ENCODE data around the gene RPS16. TPM values are rescaled to one million over a fixed set of nuclear protein-coding genes. Genes with fewer than 3 reads are reported as not detected.

RPS16 gene
- total RNA-seq, 1 experiment from 2014 or later = 2,510 TPM

DNA sequence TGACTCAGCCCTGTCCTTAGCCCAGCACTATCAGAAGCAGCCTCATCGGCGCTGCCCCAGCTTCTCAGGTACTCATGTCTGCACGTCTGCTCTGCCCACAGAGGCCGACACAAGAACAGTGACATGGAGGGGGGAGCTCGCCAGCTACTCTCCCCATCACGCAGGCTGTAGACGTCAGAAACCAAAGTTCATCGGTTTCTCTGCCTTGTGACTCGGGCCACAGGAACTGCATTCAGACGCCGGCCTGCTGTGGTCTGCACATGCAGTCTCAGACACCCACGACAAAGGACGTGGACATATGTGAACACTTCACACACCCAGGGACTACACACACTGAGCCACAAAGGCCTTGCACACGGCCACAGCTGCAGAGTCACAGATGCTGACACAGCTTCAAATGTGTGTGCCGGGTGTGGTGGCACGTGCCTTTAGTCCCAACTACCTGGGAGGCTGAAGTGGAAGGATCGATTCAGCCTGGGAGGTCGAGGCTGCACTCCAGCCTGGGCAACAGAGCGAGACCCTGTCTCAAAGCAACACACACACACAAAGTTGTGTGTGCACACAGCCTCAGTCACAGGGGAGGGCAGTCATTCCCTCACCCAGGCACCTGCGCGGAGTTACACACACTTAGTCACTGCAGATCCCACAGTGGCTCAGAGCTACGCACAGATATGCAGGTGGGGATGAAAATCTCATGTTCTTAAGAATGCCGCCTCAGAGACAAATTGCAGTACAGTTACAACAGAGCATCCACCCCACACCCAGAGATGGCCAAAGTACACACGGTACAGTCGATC lies 34.0 kb downstream of the RPS16 start:
- TF ChIP-seq, protein P1, sequence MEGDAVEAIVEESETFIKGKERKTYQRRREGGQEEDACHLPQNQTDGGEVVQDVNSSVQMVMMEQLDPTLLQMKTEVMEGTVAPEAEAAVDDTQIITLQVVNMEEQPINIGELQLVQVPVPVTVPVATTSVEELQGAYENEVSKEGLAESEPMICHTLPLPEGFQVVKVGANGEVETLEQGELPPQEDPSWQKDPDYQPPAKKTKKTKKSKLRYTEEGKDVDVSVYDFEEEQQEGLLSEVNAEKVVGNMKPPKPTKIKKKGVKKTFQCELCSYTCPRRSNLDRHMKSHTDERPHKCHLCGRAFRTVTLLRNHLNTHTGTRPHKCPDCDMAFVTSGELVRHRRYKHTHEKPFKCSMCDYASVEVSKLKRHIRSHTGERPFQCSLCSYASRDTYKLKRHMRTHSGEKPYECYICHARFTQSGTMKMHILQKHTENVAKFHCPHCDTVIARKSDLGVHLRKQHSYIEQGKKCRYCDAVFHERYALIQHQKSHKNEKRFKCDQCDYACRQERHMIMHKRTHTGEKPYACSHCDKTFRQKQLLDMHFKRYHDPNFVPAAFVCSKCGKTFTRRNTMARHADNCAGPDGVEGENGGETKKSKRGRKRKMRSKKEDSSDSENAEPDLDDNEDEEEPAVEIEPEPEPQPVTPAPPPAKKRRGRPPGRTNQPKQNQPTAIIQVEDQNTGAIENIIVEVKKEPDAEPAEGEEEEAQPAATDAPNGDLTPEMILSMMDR (conservative IDR thresholded peaks at IDR 0.05) = no peak
- no peak for TF ChIP-seq EZH2 (IDR thresholded peaks at IDR 0.05; ENCODE audit: low read depth)
- no peaks in the 10 kb centered on the region for H4K20me1 ChIP-seq (ENCODE audit: insufficient read depth)
- peaks cover 56% of the 10 kb centered on the region for H3K4me1 ChIP-seq (replicated peaks; ENCODE audit: insufficient read depth)
- H3K27me3 ChIP-seq (ENCODE audit: insufficient read depth, low read depth) = no peaks in the 10 kb centered on the region
- BruUV-seq (replicated peaks) = no TSS peak
- H3K9me2 ChIP-seq (ENCODE audit: insufficient read depth) = no peaks in the 10 kb centered on the region
- peaks cover under 1% of the 10 kb centered on the region; the same call in 1 of the 2 replicates for H3K79me2 ChIP-seq (ENCODE audit: low read depth)
- peak overlapping the region; percentile 98 for H3K27ac ChIP-seq
- H3K4me3 ChIP-seq = peak overlapping the region; percentile 82; the same call in 1 of the 2 replicates
- peak; percentile 5 to 29 for DNase-seq
- ChIA-PET CTCF (interaction anchor here (1.9 kb wide), 1 partner anchor 10 kb away, joined by 4 read pairs; no protein-coding TSS in a partner anchor), POLR2A (ENCODE audit: unreplicated experiment) (interaction anchor here (0.5 to 1.0 kb wide), 6 partner anchors 8 to 719 kb away, joined by 3 to 18 read pairs (median 4); partner anchors contain the start of gene PLEKHG2)
- intact Hi-C loops (cut with micrococcal nuclease; ENCODE audit: unreplicated experiment) = no loop called here
- H3K9me3 ChIP-seq (ENCODE audit: insufficient read depth, low read depth) = no peaks in the 10 kb centered on the region
- H3K4me2 ChIP-seq = peak overlapping the region; percentile 99
- no peaks in the 10 kb centered on the region for H3K36me3 ChIP-seq (ENCODE audit: low read depth)
- 0 out of 2 replicates have a peak overlapping the region, but pooled peaks have one; percentile 41 for H2AFZ ChIP-seq
- peaks cover 80% of the 10 kb centered on the region for H3F3A ChIP-seq (ENCODE audit: insufficient read depth, low read depth)

- ChIA-PET POLR2A (ENCODE audit: unreplicated experiment) (interaction anchor here (0.6 to 1.0 kb wide), 3 partner anchors 8 to 12 kb away, joined by 3 to 18 read pairs (median 4); no protein-coding TSS in a partner anchor), CTCF (interaction anchor here (1.9 kb wide), 1 partner anchor 10 kb away, joined by 4 read pairs; no protein-coding TSS in a partner anchor)
- Histone ChIP-seq H3K9me2 (ENCODE audit: insufficient read depth) (no peaks in the 10 kb centered on the region), H3K9me3 (ENCODE audit: insufficient read depth, low read depth) (no peaks in the 10 kb centered on the region), H3K27ac (no peak overlapping the region; the same call in 1 of the 2 replicates), H3K4me3 (no peak overlapping the region), H3K4me2 (no peak overlapping the region), H3F3A (ENCODE audit: insufficient read depth, low read depth) (peaks cover 80% of the 10 kb centered on the region), H3K4me1 (replicated peaks; ENCODE audit: insufficient read depth) (peaks cover 53% of the 10 kb centered on the region), H4K20me1 (ENCODE audit: insufficient read depth) (no peaks in the 10 kb centered on the region), H2AFZ (no peak overlapping the region), H3K79me2 (ENCODE audit: low read depth) (no peaks in the 10 kb centered on the region), H3K27me3 (ENCODE audit: insufficient read depth, low read depth) (no peaks in the 10 kb centered on the region), H3K36me3 (ENCODE audit: low read depth) (no peaks in the 10 kb centered on the region)
- DNase-seq = peak in 1 of 2 experiments; percentile 30
- intact Hi-C loops (cut with micrococcal nuclease; ENCODE audit: unreplicated experiment) = no loop called here
- TF ChIP-seq, protein P1 (conservative IDR thresholded peaks at IDR 0.05) = no peak
- no peak for TF ChIP-seq EZH2 (IDR thresholded peaks at IDR 0.05; ENCODE audit: low read depth)
- BruUV-seq (replicated peaks) = no TSS peak
Measured at GRCh38 chr19:39401070-39401548, 34.6 kb downstream of the RPS16 start.

DNA sequence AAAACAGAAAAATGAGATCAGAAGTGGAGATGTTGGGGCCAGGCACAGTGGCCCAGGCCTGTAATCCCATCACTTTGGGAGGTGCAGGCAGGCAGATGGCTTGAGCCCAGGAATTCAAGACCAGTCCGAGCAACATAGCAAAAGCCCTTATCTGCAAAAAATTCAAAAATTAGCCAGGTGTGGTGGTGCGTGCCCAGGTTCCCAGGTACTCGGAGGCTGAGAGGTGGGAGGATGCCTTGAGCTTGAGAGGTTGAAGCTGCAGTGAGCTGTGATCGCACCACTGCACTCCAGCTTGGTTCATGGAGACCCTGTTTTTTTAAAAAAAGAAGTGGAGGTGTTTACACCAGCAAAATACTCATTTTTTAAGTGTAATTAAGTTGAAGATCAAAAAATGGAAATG lies 35.7 kb downstream of the RPS16 start:
- H3K9me2 ChIP-seq (ENCODE audit: insufficient read depth) = no peaks in the 10 kb centered on the region
- no peak overlapping the region for H2AFZ ChIP-seq
- H4K20me1 ChIP-seq (ENCODE audit: insufficient read depth) = no peaks in the 10 kb centered on the region
- no TSS peak for BruUV-seq (replicated peaks)
- peaks cover 43% of the 10 kb centered on the region for H3K4me1 ChIP-seq (replicated peaks; ENCODE audit: insufficient read depth)
- H3F3A ChIP-seq (ENCODE audit: insufficient read depth, low read depth) = peaks cover 71% of the 10 kb centered on the region
- POLR2A ChIA-PET (ENCODE audit: unreplicated experiment) = no interaction called here
- DNase-seq = peak in 1 of 2 experiments; percentile 32
- H3K27me3 ChIP-seq (ENCODE audit: insufficient read depth, low read depth) = no peaks in the 10 kb centered on the region
- intact Hi-C loops (cut with micrococcal nuclease; ENCODE audit: unreplicated experiment) = no loop called here
- H3K4me2 ChIP-seq = no peak overlapping the region
- no peak for TF ChIP-seq EZH2 (IDR thresholded peaks at IDR 0.05; ENCODE audit: low read depth)
- H3K9me3 ChIP-seq (ENCODE audit: insufficient read depth, low read depth) = no peaks in the 10 kb centered on the region
- no peak overlapping the region for H3K4me3 ChIP-seq
- no peak overlapping the region for H3K27ac ChIP-seq
- no peaks in the 10 kb centered on the region for H3K79me2 ChIP-seq (ENCODE audit: low read depth)
- CTCF ChIA-PET = interaction anchor here (0.5 kb wide), 1 partner anchor 36 kb away, joined by 3 read pairs; the partner anchor contains the start of gene RPS16
- H3K36me3 ChIP-seq (ENCODE audit: low read depth) = no peaks in the 10 kb centered on the region
